ENCODE results near the gene ETV6.

DNA sequence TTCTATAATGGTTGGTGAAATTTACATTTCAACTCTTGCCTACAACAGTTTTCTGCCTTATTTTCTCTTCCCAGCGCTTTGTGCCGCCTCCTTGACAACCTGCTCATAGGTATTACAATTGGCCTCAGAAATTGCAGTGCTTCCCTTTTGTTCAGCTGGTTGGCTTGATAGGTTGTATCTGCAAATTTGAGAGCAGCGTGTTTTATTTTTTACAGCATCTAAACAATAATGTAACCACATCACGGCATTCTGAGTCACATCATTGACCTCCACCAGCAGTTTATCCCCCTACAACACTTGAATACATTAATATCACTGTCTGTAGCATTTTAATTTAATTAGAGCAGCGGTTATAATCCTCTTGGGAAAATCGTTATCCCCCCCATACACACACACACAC lies 99.4 kb downstream of the ETV6 start:
- TF ChIP-seq, protein P1, sequence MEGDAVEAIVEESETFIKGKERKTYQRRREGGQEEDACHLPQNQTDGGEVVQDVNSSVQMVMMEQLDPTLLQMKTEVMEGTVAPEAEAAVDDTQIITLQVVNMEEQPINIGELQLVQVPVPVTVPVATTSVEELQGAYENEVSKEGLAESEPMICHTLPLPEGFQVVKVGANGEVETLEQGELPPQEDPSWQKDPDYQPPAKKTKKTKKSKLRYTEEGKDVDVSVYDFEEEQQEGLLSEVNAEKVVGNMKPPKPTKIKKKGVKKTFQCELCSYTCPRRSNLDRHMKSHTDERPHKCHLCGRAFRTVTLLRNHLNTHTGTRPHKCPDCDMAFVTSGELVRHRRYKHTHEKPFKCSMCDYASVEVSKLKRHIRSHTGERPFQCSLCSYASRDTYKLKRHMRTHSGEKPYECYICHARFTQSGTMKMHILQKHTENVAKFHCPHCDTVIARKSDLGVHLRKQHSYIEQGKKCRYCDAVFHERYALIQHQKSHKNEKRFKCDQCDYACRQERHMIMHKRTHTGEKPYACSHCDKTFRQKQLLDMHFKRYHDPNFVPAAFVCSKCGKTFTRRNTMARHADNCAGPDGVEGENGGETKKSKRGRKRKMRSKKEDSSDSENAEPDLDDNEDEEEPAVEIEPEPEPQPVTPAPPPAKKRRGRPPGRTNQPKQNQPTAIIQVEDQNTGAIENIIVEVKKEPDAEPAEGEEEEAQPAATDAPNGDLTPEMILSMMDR (IDR thresholded peaks at IDR 0.05) = no peak
- TF ChIP-seq POLR2A (IDR thresholded peaks at IDR 0.05) = no peak

Measured in testis (tissue), 2 donors.